Measurements from ENCODE around the gene SMOC1. TPM values are rescaled to one million over a fixed set of nuclear protein-coding genes. Genes with fewer than 3 reads are reported as not detected.

The SMOC1 gene
- total RNA-seq, 4 donors from 2014 or later = 0.60 to 5.8 (median 1.2) TPM

DNA sequence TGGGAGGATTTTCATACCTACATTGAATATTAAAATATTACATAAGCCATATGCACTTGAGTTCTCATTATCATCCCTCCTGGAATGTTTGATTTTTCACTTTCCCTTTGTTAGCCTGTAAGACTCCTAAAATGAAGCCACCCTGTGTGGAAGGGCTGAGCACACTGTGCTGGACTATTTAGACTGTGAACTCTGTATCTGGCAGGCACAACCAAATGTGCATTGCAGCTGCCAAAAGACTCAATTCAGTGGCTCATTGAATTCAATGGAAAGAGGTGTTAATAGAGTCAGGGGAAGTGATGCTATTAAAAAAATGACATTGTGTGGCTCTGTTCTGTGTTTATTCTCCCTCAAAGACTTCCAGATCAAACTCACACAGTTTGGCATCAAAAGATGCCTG, 111.1 kb downstream of the SMOC1 start:
- ATAC-seq (ENCODE audit: low FRiP score) (no peak), DNase-seq (ENCODE audit: low spot score) (no peak)
- TF ChIP-seq, protein P1, sequence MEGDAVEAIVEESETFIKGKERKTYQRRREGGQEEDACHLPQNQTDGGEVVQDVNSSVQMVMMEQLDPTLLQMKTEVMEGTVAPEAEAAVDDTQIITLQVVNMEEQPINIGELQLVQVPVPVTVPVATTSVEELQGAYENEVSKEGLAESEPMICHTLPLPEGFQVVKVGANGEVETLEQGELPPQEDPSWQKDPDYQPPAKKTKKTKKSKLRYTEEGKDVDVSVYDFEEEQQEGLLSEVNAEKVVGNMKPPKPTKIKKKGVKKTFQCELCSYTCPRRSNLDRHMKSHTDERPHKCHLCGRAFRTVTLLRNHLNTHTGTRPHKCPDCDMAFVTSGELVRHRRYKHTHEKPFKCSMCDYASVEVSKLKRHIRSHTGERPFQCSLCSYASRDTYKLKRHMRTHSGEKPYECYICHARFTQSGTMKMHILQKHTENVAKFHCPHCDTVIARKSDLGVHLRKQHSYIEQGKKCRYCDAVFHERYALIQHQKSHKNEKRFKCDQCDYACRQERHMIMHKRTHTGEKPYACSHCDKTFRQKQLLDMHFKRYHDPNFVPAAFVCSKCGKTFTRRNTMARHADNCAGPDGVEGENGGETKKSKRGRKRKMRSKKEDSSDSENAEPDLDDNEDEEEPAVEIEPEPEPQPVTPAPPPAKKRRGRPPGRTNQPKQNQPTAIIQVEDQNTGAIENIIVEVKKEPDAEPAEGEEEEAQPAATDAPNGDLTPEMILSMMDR (IDR thresholded peaks at IDR 0.05) = no peak

DNA sequence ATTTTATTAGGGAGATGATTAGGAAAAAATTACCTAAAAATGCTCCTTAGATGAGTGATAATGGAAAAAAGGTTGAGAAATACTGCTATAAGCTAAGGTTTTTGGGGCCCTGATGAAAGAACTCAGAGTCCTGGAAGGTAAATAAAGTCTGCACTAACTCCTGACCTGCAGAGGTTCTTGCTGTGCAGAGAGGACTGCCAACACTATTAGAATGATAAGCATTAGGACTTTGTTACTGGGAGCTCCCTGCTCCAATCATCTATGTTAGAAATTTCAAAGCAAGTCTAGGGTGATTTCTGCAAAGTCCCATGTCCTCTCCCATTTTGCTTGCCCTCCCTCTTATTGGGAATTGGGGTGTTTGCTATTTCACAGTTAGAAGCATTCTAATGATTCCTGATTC, 112.2 kb downstream of the SMOC1 start:
- ATAC-seq (ENCODE audit: low FRiP score) (no peak), DNase-seq (ENCODE audit: low spot score) (no peak)
- TF ChIP-seq, protein P1 (IDR thresholded peaks at IDR 0.05) = no peak

DNA sequence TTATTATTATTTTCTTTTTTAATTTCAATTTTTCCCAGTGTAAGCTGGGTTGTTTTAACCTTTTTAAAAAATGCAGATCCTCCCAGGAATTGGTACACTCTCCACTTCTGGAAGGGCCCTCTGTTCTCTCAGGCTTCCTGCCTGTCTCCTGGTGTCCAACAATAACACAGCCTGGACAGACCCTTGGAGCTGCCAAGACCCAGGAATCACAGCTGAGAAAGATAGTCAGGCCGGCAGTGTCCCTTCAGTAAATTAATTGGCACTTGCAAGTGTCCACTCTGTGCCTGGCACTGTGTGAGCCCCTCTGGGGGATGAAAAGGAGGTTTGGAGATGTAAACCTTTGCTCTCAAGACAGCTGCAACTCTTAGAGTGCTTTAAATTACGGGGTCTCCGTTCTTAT, 113.3 kb downstream of the SMOC1 start:
- TF ChIP-seq, protein P1 (IDR thresholded peaks at IDR 0.05) = no peak
- DNase-seq (ENCODE audit: low spot score) (no peak), ATAC-seq (ENCODE audit: low FRiP score) (no peak)

DNA sequence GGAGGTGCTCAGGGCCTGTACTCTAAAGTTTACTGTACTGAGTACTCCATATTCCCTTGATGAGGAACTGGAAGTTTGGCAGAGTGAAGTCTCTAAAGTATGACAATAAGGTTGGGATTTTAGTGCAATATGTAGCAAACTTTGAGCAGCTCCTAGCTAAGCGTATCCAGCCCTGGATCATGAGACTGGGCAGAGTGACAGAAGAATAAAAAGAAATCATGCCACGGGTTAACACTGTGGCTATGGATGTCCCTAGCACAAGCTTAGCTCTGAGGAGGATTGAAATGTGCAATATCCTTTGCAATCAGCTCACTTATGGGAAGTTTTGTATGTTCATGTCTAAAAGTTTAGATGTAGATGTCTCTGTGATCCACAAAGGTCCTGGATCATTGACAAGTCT, 114.1 kb downstream of the SMOC1 start:
- no peak for DNase-seq (ENCODE audit: low spot score)
- no peak for ATAC-seq (ENCODE audit: low FRiP score)
- TF ChIP-seq, protein P1 (IDR thresholded peaks at IDR 0.05) = no peak

DNA sequence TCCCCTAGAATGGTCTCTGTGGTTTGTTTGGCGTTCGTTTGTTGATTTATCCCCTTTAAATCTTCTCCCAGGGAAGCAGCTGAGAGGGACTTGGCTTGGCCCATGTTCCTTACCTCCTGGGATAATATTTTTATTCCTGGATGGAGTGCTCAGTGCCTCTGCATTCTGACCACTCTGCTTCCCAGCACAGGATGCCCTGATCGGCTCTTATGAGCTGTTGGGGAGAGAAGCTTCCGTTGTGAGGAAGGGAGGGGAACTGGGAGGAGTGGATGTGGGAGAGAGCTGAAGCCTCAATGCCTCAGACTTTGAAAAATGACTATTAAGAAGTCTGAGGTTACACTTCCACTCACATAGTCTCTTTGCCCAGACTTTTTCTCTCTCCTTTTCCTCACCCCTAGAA, 114.8 kb downstream of the SMOC1 start:
- TF ChIP-seq, protein P1 (IDR thresholded peaks at IDR 0.05) = no peak
- ATAC-seq (ENCODE audit: low FRiP score) = no peak

DNA sequence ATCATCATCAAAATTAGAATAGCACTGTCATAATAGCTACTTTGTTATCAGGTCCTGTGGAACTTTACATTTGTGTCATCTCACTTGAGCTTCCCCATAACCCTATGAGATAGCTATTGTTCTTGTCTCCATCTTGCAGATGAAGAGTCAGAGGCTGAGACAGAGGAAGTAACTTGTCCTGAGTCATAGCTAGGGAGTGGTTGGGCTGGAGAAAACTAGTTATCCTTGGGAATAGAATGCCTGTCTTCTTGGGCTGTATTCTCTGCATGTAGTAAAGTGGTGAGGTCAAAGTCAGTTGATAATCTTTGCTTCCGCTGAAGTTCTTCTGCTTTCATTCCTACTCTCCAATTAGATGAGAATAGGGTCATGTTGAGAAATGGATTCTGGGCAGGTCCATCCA, 117.0 kb downstream of the SMOC1 start:
- DNase-seq (ENCODE audit: low spot score) (no peak), ATAC-seq (ENCODE audit: low FRiP score) (no peak)
- TF ChIP-seq, protein P1 (IDR thresholded peaks at IDR 0.05) = no peak

More for the DNA sequence above, 114.8 kb downstream of the SMOC1 start:
- DNase-seq (ENCODE audit: low spot score) = no peak

DNA sequence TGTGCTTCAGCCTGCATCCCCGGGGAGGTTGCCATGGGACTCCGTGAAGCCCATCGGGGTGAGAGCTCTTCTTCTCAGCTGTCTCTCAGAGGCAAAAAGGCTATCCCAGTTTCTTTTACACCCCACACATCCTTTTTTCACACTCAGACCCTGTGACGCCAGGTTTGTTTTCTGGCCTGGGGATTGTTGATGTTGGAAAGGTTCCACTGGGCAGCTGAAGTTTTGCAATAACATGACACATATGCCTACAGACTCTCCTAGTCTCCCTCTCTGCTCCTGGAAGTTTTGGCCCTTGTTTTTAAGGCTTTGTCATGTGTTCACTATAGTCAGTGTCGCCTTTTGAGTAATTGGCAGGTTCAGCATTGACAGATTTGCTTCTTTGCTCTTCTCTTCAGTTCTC, 118.6 kb downstream of the SMOC1 start:
- DNase-seq (ENCODE audit: low spot score) (no peak), ATAC-seq (ENCODE audit: low FRiP score) (peak; percentile 73)
- TF ChIP-seq, protein P1 (IDR thresholded peaks at IDR 0.05) = no peak
